Stimulated activated CD4-positive, alpha-beta T cell treated with anti-CD3 and anti-CD28 coated beads, TNF-alpha, amount 100 ng/mL, for 4 hours (primary cell): ENCODE results near the gene TUT7.
"Not testable (repeated sequence)": the region's sequence is repeated elsewhere in the genome, so short reads cannot be mapped to it uniquely, and the experiment has no call there.

Source experiments
- DNase-seq, 3 experiments: peaks; one replicate each; pipeline ENCODE4 v3.0.0-alpha.2; 2020; ENCODE audit warnings: low read depth in 3 of 3

TUT7 gene

DNA sequence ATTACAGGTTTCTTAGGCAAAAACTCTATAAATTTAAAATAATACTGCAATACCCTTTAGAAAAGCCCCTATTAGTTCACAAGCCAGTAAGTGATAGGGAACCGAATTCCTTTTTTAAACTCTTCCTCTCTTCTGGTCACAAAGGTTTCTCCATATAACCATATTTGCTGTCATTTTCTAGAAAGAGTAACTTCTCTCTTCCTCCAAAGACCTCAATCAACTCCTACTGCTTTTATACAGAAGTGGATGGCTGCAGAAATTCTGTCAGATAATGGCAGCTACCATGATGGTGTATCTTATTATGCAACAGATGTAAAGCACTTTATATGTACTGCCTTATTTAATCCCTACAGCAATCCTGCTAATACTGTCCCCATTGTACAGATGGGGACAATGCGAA, 6.2 kb downstream of the TUT7 start:
- no peak for DNase-seq

GRCh38 chr9:86344818-86345217, 9.4 kb downstream of the TUT7 start:
- DNase-seq: no peak

DNA sequence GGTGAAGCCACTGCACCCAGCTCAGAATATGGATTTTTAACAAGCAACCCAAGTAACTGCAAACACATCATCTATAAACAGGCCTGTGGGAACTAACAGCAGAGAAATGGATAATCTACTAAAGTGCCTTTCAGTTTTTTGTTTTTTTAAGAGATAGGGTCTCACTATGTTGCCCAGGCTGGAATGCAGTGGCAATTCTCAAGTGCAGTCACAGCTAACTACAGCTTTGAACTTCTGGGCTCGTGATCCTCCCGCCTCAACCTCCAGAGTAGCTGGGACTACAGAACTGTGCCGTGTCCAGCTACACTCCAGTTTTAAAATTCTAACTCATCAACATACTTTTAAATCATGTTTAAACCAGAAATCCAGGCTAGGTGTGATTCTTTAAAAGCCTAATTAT, 11.9 kb downstream of the TUT7 start:
- no peak for DNase-seq

- DNase-seq: no peak
These were observed 13.2 kb downstream of the TUT7 start for GRCh38 chr9:86341007-86341491.

- no peak for DNase-seq
These were observed 13.7 kb downstream of the TUT7 start for GRCh38 chr9:86340356-86341006.

DNA sequence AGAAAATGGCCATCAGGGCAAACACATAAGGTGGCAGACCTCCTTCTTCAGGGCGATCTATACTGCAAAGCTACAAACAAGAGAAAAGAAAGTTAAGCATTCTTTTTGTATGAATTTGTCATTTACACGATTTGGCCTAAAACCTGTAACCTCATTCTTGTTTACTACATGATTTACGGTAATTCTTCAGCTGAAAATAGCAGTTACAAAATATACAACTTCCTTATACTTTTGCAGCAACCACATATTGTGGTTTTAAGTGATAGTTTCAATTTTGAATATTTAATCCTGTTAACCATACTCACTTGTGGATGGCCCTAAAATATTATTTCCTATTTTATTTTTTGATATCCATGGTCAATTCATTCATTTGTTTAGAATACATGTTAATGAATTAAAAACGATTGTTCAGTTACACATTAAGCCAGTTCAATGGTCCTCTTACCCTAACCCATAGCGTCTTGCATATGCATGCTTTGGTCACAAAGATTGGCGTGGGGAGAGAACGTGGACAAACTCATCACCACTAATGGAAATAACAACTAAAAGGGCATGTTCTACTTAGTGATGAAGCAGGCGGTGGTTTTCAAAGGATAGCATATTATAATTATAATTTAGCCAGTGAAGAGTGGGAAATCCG, 16.6 kb downstream of the TUT7 start:
- no peak for DNase-seq

DNA sequence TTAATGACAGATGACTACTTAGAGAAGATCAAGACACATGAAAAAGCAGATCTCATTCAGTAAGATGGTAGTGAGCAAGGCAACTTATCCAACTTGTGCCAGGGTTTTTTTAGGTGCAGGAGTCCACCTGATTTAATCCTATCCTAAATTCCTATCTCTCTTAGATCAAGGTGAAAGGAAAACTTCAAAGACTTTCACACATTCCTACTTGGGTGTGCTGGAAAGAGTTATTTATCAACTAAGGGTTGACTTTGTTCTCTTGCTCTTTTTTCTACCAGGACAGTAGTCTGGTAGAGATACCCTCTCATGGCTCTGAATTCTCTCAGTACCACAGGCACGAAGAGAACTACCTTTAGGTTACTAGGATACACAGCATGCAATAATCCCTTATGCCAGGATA, 18.2 kb downstream of the TUT7 start:
- DNase-seq: no peak

DNA sequence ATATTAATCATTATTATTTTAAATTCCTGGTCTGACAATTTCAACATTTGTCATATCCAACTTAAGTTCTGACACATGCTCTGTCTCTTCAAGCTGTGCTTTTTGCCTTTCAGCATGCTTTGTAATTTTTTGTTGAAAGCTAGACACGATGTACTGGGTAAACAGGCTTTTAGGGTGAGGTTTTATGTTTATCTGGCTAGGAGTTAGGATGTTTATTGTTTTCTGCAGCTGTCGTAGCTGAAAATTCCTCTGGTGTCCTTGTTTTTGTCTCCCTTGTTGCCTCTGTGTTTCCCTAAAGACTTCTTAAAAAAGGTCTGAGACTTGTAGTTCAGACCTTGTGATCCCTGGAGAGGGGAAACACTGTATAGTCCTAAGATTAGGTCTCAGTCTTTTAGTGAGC, 20.6 kb downstream of the TUT7 start:
- no peak for DNase-seq

DNA sequence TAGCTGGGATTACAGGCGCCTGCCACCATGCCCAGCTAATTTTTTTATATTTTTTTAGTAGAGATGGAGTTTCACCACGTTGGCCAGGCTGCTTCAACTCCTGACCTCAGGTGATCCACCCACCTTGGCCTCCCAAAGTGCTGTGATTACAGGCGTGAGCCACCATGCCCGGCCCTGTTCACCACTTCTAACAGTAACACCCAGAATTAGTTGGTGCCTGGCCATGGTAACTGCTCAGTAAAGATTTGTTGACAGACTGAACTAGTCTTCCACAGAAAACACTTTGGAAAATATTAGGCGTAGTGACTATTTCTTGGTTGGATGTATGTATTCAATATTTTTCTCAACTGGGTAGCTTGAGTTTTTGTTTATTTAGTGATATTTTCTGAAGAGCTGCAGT, 24.0 kb downstream of the TUT7 start:
- DNase-seq: no peak

DNA sequence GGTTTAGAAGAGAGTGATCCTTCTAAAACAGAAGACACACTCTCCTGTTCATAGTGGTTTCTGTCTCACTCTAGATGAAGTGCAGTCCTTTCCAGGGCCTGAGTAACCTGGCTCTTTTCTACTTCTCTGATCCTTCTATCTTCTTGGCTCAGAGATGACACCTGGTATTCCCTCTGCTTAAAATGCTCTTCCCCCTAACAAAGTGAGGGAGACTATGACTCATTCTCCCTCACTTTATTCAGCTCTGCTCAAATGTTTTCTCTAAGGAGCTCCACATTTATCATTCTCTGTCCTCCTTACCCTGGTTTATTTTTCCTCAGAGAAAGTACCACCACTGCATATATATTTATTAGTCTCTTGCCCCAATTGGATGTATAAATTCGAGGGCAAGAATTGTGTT, 24.6 kb downstream of the TUT7 start:
- no peak for DNase-seq

DNA sequence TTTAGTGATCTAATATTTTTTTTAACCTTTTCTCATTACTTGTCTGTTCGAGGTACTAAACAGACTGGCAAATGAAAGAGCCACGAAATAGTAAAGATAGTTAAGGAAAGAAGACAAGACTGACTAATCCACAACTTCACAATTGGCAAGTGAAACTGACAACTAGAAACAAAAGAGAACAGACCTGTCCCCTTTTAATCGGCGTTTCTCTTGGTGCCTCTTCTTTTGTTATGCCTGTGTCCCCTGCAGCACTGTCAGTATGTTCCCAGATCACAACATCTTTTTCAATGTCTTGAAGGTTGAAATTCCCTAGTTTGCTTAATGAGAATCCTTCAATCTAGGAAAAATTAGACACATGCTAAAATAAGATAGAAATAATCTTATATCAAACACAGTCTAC, 26.1 kb downstream of the TUT7 start:
- no peak for DNase-seq

DNA sequence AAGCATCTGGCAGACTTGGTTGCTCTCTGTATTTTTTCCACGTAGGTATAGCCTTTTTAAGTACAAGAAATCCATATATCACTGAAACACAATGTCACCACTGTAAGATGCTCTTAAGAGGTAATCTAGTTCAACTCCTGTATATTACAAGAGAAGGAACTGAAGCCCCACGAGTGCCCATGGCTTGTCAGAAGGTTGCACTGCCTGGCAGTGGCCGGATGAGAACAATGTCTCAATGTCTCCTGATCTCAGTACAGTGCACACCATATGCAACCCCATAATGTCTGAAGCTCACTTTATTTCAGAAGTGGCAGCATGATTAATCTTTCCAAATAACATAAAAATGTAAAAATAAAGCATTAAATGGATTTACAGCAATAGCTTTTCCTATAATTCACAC, 27.7 kb downstream of the TUT7 start:
- DNase-seq: no peak

- DNase-seq: no peak
These were observed 29.3 kb downstream of the TUT7 start for GRCh38 chr9:86324901-86325300.

- DNase-seq: no peak
These were observed 29.9 kb downstream of the TUT7 start for GRCh38 chr9:86324308-86324707.

- DNase-seq: no peak
These were observed 31.1 kb downstream of the TUT7 start for GRCh38 chr9:86322973-86323644.

- no peak for DNase-seq
These were observed 32.8 kb downstream of the TUT7 start for GRCh38 chr9:86321373-86321772.

DNA sequence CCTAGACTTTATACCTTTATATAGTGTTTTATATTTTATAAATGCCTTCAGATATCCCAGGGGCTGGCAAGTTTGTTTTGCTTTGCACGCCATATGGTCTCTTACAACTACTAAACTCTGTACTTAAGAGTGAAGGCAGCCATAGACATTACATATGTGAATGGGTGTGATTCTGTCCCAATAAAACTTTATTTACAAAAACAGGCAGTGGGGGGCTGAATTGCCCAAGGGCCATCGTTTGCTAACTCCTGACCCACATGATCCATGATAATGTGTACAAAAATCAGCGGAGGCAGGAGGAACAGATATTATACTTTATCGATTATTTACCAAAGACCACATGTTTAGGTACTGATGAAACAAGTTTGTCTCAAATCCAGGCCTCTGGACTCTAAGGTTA, 36.0 kb downstream of the TUT7 start:
- DNase-seq: no peak

DNA sequence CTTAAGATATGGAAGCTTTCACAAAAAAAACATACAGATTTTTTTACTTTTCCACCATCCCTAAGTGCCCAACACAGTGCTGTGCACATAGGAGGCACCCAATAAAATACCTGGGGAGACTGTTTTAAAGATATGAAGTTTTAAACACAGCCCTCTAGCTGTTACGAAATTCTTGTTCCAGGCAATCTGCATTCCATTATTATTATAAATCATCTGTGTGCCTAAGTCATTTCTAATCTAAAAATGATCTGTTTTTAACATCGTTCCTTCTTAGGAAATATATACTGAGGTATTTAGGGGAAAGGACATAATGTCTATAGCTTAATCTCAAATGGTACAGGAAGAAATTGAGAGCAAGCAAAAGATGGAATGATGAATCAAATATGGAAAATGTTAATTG, 39.1 kb downstream of the TUT7 start:
- DNase-seq: no peak

GRCh38 chr9:86312959-86313358, 41.3 kb downstream of the TUT7 start:
- not testable (repeated sequence) for DNase-seq

DNA sequence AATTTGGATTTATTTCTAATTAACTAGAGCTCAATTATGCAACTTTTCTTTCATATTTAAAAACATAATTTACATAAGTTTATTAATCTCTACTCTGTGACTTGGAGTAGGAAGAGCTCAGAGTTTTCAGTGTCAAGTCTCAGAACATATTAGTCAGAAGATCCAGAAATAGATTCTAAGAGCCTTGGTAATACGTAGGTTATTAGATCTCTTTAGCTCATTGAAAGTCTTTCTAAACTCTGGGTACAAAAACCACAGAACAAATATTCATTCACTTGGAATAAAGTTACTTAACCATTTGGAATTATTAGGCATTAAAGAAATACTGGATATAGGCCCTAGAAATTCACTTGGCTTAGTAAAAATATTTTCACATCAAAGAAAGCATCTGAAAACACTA, 45.5 kb downstream of the TUT7 start:
- DNase-seq: no peak

GRCh38 chr9:86304236-86304730, 49.9 kb downstream of the TUT7 start:
- DNase-seq: no peak

- peak in 2 of 3 experiments; percentile 28 to 49 for DNase-seq
These were observed 50.8 kb downstream of the TUT7 start for GRCh38 chr9:86303316-86303975.
